Tibial artery (tissue), 4 donors: ENCODE results near the gene PRR7.

Experiments
- DNase-seq, 2 donors: peaks; one replicate each; pipeline ENCODE4 v3.0.0-alpha.2; 2019
- H3K27ac ChIP-seq, 2 donors: fragments of 200-600 bp; sonication (generic) in 1 of 2; 1 replicate in 1 of 2; 2 replicates in 1 of 2; pipeline ENCODE4 v1.5.1; 2018 to 2019; ENCODE audit warnings: mild to moderate bottlenecking in 1 of 2
- H3K27me3 ChIP-seq, 2 donors: fragments of 200-600 bp; sonication (generic) in 1 of 2; one replicate each; pipeline versions ENCODE4 v1.5.1 to v1.6.0; 2016 to 2019
- H3K36me3 ChIP-seq, 3 donors: fragments of 200-600 bp; sonication (generic) in 2 of 3; one replicate each; pipeline ENCODE4 v1.5.1; 2016 to 2019; ENCODE audit warnings: mild to moderate bottlenecking in 2 of 3
- H3K4me1 ChIP-seq, 4 donors: fragments of 200-600 bp; sonication (generic) in 2 of 4; 1 replicate in 3 of 4; 2 replicates in 1 of 4; pipeline ENCODE4 v1.5.1; 2016 to 2019
- H3K4me3 ChIP-seq, 2 donors: fragments of 200-600 bp; sonication (generic) in 1 of 2; 1 replicate in 1 of 2; 2 replicates in 1 of 2; pipeline ENCODE4 v1.5.1; 2018 to 2019; ENCODE audit warnings: mild to moderate bottlenecking in 2 of 2
- H3K9me3 ChIP-seq, 3 donors: fragments of 200-600 bp; sonication (generic) in 1 of 3; one replicate each; pipeline ENCODE4 v1.5.1; 2016 to 2019
- CTCF ChIP-seq, 2 experiments: fragments of 200-600 bp in 1 of 2; fragments of 450-650 bp in 1 of 2; IDR thresholded peaks; one replicate each; pipeline ENCODE4 v1.5.1; 2017 to 2019; ENCODE audit warnings: antibody characterized with exemption in 2 of 2, mild to moderate bottlenecking in 1 of 2, moderate library complexity in 1 of 2
- intact Hi-C: fragments of 100-400 bp; cut with DNase I; formaldehyde crosslinking; loops from one replicate; pipeline ENCODE4 v1.15.0; 2023; ENCODE audit warnings: low total_unique reads

PRR7 gene

GRCh38 chr5:177458912-177459350 is 12.3 kb downstream of the PRR7 start:
- intact Hi-C loops: no loop called here
- Histone ChIP-seq H3K4me1 (peaks cover 0 to 38% (median 29%) of the 10 kb centered on the region in 4 donors), H3K27ac (no peak overlapping the region), H3K27me3 (no peaks in the 10 kb centered on the region), H3K4me3 (no peak overlapping the region), H3K9me3 (no peaks in the 10 kb centered on the region), H3K36me3 (peaks cover 0 to 33% (median 30%) of the 10 kb centered on the region in 3 donors)
- DNase-seq: no peak
- no peak for TF ChIP-seq CTCF (IDR thresholded peaks at IDR 0.05)

GRCh38 chr5:177459357-177459756 is 12.7 kb downstream of the PRR7 start:
- intact Hi-C loops: no loop called here
- no peak for TF ChIP-seq CTCF (IDR thresholded peaks at IDR 0.05)
- H3K4me1 ChIP-seq: peaks cover 0 to 34% (median 25%) of the 10 kb centered on the region in 4 donors

GRCh38 chr5:177459819-177460628 is 13.4 kb downstream of the PRR7 start:
- H3K36me3 ChIP-seq: peaks cover 5 to 36% (median 31%) of the 10 kb centered on the region in 3 donors
- no peaks in the 10 kb centered on the region for H3K9me3 ChIP-seq
- TF ChIP-seq CTCF (IDR thresholded peaks at IDR 0.05): no peak
- no peaks in the 10 kb centered on the region for H3K27me3 ChIP-seq
- intact Hi-C loops: no loop called here
- H3K4me3 ChIP-seq: no peak overlapping the region
- H3K27ac ChIP-seq: no peak overlapping the region
- no peak for DNase-seq
- peaks cover 0 to 28% (median 20%) of the 10 kb centered on the region in 4 donors for H3K4me1 ChIP-seq

More at GRCh38 chr5:177459357-177459756, 12.7 kb downstream of the PRR7 start:
- Histone ChIP-seq H3K36me3 (peaks cover 0 to 33% (median 30%) of the 10 kb centered on the region in 3 donors), H3K9me3 (no peaks in the 10 kb centered on the region), H3K27ac (no peak overlapping the region), H3K4me3 (no peak overlapping the region), H3K27me3 (no peaks in the 10 kb centered on the region)
- DNase-seq: no peak

DNA sequence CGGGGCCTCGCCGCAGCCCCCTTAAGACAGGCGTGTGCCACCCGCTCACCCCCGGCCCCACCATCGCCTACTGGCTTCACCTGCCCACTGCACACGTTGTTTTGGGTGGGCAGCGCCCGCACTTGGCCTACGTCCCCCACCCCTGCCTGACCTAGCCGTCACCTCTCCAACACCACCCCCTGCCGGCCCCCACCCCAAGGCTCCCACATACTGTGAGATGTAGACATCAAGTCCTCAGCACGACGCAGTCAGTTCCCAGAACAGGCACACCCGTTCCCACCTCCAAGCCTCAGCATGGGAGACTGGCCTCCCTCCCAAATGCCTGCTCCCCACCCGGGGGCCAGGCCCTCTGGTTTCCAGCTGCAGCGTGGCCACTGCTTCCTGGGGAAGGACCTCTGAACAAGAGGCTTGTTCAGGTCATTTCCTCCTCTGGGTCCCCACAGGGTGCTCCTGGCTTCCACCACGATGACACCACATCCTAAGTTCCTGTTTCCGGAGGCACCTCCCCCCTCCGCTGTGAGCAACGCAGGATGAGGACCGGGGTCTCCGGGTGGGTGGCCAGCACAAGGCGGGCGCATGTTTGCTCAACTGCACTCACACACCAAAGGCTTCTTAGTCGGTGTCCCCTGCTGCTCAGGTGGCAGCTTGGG is 15.5 kb downstream of the PRR7 start:
- no peak overlapping the region for H3K27ac ChIP-seq
- peaks cover 0 to 8% (median 3%) of the 10 kb centered on the region in 4 donors for H3K4me1 ChIP-seq
- peaks cover 22 to 57% (median 51%) of the 10 kb centered on the region in 3 donors for H3K36me3 ChIP-seq
- no peak for TF ChIP-seq CTCF (IDR thresholded peaks at IDR 0.05)
- no peak for DNase-seq
- no peaks in the 10 kb centered on the region for H3K27me3 ChIP-seq
- no peak overlapping the region for H3K4me3 ChIP-seq
- no peaks in the 10 kb centered on the region for H3K9me3 ChIP-seq
- intact Hi-C loops: no loop called here

DNA sequence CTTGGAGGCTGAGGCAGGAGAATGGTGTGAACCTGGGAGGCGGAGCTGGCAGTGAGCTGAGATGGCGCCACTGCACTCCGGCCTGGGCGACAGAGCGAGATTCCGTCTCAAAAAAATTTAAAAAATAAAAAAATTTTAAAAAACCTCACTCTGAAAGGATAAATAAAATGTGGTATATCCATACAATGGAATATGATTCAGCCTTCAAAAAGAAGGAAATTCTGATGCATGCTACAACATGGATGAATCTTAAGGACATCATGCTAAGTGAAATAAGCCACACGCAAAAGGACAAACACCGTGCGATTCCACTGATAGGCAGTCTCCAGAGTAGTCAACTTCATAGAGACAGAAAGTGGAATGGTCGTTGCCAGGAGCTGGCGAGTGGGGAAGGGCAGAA is 18.4 kb downstream of the PRR7 start:
- intact Hi-C loops: no loop called here
- H3K4me1 ChIP-seq: peaks cover 0 to 13% (median 10%) of the 10 kb centered on the region in 4 donors
- DNase-seq: no peak
- no peak overlapping the region for H3K27ac ChIP-seq
- no peaks in the 10 kb centered on the region for H3K9me3 ChIP-seq
- H3K36me3 ChIP-seq: peaks cover 27 to 46% (median 43%) of the 10 kb centered on the region in 3 donors
- H3K27me3 ChIP-seq: no peaks in the 10 kb centered on the region
- H3K4me3 ChIP-seq: no peak overlapping the region
- no peak for TF ChIP-seq CTCF (IDR thresholded peaks at IDR 0.05)
